ENCODE data around the gene BPHL.
"Not testable (repeated sequence)": the region's sequence is repeated elsewhere in the genome, so short reads cannot be mapped to it uniquely, and the experiment has no call there.

GRCh38 chr6:3168046-3168445, 49.5 kb downstream of the BPHL start:
- TF ChIP-seq TAF1 (IDR thresholded peaks at IDR 0.05; ENCODE audit: low read depth); SMC3 (conservative IDR thresholded peaks at IDR 0.05; ENCODE audit: poor library complexity); CTCF (IDR thresholded peaks at IDR 0.05; ENCODE audit: poor library complexity, severe bottlenecking): not testable (repeated sequence)
